Loucy (cell line): ENCODE measurements around the gene SLC25A15.

Source experiments
- H2AFZ ChIP-seq: fragments of 200-600 bp; sonication (generic); 2 replicates; pipeline ENCODE4 v1.6.0; 2016; ENCODE audit warnings: antibody characterized with exemption, mild to moderate bottlenecking, low read length, moderate library complexity
- H3F3A ChIP-seq: fragments of 200-600 bp; 2 replicates; pipeline ENCODE4 v1.6.0; 2016; ENCODE audit warnings: antibody characterized with exemption, low read depth, mild to moderate bottlenecking
- H3K27me3 ChIP-seq: fragments of 200-600 bp; sonication (generic); 2 replicates; pipeline ENCODE4 v1.6.1; 2014; ENCODE audit warnings: low read length, mild to moderate bottlenecking; ENCODE audit not compliant: insufficient read depth, poor library complexity, severe bottlenecking
- H3K36me3 ChIP-seq: fragments of 200-600 bp; sonication (generic); 2 replicates; pipeline ENCODE4 v1.6.1; 2016; ENCODE audit warnings: low read length; ENCODE audit not compliant: insufficient read depth
- H3K4me1 ChIP-seq: fragments of 200-600 bp; sonication (generic); 2 replicates; pipeline ENCODE4 v1.5.1; 2014; ENCODE audit warnings: low read length, mild to moderate bottlenecking; ENCODE audit not compliant: insufficient read depth, poor library complexity, severe bottlenecking
- H3K4me2 ChIP-seq: fragments of 200-600 bp; sonication (generic); 2 replicates; pipeline ENCODE4 v1.6.0; 2014; ENCODE audit warnings: antibody characterized with exemption, low read length, low read depth, mild to moderate bottlenecking; ENCODE audit not compliant: poor library complexity, severe bottlenecking
- H3K4me3 ChIP-seq: fragments of 200-600 bp; sonication (generic); 2 replicates; pipeline ENCODE4 v1.5.1; 2014; ENCODE audit warnings: low read length, mild to moderate bottlenecking, mixed read lengths; ENCODE audit not compliant: poor library complexity, severe bottlenecking
- H3K79me2 ChIP-seq: fragments of 200-600 bp; sonication (generic); 2 replicates; pipeline ENCODE4 v1.6.1; 2014; ENCODE audit warnings: low read length; ENCODE audit not compliant: insufficient read depth
- H3K9ac ChIP-seq: fragments of 200-600 bp; sonication (generic); 2 replicates; pipeline ENCODE4 v1.6.0; 2014; ENCODE audit warnings: mild to moderate bottlenecking, low read depth, low read length, moderate library complexity; ENCODE audit not compliant: poor library complexity, severe bottlenecking
- H3K9me2 ChIP-seq: fragments of 200-600 bp; sonication (generic); replicated peaks from 2 replicates; pipeline ENCODE4 v1.6.1; 2016; ENCODE audit warnings: low read depth, low read length, mixed read lengths
- H3K9me3 ChIP-seq: fragments of 200-600 bp; sonication (generic); 2 replicates; pipeline ENCODE4 v1.6.1; 2014; ENCODE audit warnings: mild to moderate bottlenecking, antibody characterized with exemption, low read length, low read depth; ENCODE audit not compliant: insufficient read depth
- H4K20me1 ChIP-seq: fragments of 200-600 bp; sonication (generic); 2 replicates; pipeline ENCODE4 v1.6.0; 2014; ENCODE audit warnings: antibody characterized with exemption, low read length, mild to moderate bottlenecking; ENCODE audit not compliant: insufficient read depth, poor library complexity, severe bottlenecking
- CTCF ChIP-seq: fragments of 200-600 bp; sonication (generic); conservative IDR thresholded peaks from 2 replicates; pipeline ENCODE4 v1.5.1; 2014; ENCODE audit warnings: mild to moderate bottlenecking, antibody characterized with exemption, low read length
- EZH2phosphoT487 ChIP-seq: fragments of 200-600 bp; IDR thresholded peaks from 2 replicates; pipeline ENCODE4 v1.6.1; 2018; ENCODE audit warnings: antibody characterized with exemption, mild to moderate bottlenecking, moderate library complexity, borderline replicate concordance

Gene SLC25A15

GRCh38 chr13:40756042-40756441 is 33.4 kb upstream of the SLC25A15 start:
- Histone ChIP-seq H4K20me1 (no peaks in the 10 kb centered on the region), H3K4me2 (no peak overlapping the region), H3K27me3 (no peaks in the 10 kb centered on the region), H3K9me3 (no peaks in the 10 kb centered on the region), H2AFZ (no peak overlapping the region), H3K9ac (no peak overlapping the region), H3K9me2 (no peaks in the 10 kb centered on the region), H3F3A (no peaks in the 10 kb centered on the region), H3K4me1 (no peaks in the 10 kb centered on the region), H3K4me3 (no peak overlapping the region), H3K79me2 (peaks cover 2% of the 10 kb centered on the region; the same call in 1 of the 2 replicates), H3K36me3 (peaks cover 42% of the 10 kb centered on the region; the same call in 1 of the 2 replicates)
- no peak for TF ChIP-seq EZH2phosphoT487
- TF ChIP-seq CTCF: no peak

- H3K27me3 ChIP-seq: no peaks in the 10 kb centered on the region
- H3K9me3 ChIP-seq: no peaks in the 10 kb centered on the region
- TF ChIP-seq CTCF: no peak
- no peak for TF ChIP-seq EZH2phosphoT487
- peaks cover 3% of the 10 kb centered on the region for H4K20me1 ChIP-seq
- H3K4me3 ChIP-seq: no peak overlapping the region
- no peak overlapping the region for H2AFZ ChIP-seq
- H3K9ac ChIP-seq: no peak overlapping the region
- no peaks in the 10 kb centered on the region for H3F3A ChIP-seq
- H3K9me2 ChIP-seq: no peaks in the 10 kb centered on the region
- no peak overlapping the region for H3K4me2 ChIP-seq
- H3K4me1 ChIP-seq: peaks cover 5% of the 10 kb centered on the region
- H3K79me2 ChIP-seq: peaks cover 10% of the 10 kb centered on the region; the same call in 1 of the 2 replicates
- H3K36me3 ChIP-seq: peaks cover 24% of the 10 kb centered on the region; the same call in 1 of the 2 replicates
Measured at GRCh38 chr13:40758811-40759210, 30.6 kb upstream of the SLC25A15 start.

- Histone ChIP-seq H3K9me2 (no peaks in the 10 kb centered on the region), H3K9ac (no peak overlapping the region), H3K9me3 (no peaks in the 10 kb centered on the region), H3K4me1 (peaks cover 19% of the 10 kb centered on the region), H3K79me2 (peaks cover 34% of the 10 kb centered on the region), H3K4me2 (no peak overlapping the region), H3K27me3 (no peaks in the 10 kb centered on the region), H3K36me3 (peaks cover 5% of the 10 kb centered on the region; the same call in 1 of the 2 replicates), H3F3A (no peaks in the 10 kb centered on the region), H2AFZ (no peak overlapping the region), H3K4me3 (no peak overlapping the region), H4K20me1 (peaks cover 13% of the 10 kb centered on the region)
- no peak for TF ChIP-seq EZH2phosphoT487
- no peak for TF ChIP-seq CTCF
Measured at GRCh38 chr13:40762849-40763248, 26.6 kb upstream of the SLC25A15 start.
